Measurements from ENCODE around the gene SMCO2.

SMCO2 gene

GRCh38 chr12:27446436-27446835 is at the start of gene SMCO2:
Gene SMCO2, plus strand, starts transcription at chr12:27446736. Its CDS starts 23,896 bp downstream, at chr12:27470632.
- DNase-seq, result no peak

DNA sequence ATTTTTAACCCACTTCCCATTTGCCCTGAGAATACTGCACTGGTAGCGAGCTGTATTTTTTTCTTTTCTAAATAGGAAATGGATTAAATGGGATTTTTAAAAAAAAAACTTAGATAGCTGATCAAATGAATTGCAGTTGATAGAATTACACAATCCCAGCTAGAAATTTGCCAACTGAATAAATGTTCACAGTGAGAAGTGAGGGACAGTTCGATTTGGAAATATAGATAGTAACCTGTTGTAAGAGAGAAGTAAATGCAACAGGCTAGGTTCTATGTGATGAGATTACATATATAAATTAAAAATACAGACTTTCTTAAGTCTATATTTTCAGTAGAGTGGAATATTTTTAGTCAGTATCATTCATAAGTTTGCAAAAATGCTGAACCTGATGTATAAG is 48.1 kb upstream of the SMCO2 start:
- DNase-seq, result no peak

DNA sequence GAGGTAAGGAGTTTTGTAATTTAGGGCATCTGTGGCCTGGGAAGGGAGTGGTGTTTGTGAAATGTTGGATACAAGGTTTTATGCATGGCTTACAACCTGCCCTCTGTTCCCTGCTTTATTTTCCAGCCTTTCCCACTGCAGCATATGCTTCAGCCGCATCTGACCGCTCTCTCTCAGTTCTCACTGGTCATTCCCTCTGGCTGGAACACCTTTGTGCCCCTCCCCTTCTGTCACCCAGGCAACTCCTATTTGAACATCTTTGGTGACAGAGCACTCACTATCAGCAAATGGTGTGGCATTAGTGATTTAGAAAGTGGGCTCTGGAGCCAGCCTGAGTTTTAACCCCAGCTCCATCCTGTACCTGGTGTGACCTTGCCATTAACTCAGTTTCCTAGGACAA is 47.5 kb upstream of the SMCO2 start:
- no peak for DNase-seq

DNA sequence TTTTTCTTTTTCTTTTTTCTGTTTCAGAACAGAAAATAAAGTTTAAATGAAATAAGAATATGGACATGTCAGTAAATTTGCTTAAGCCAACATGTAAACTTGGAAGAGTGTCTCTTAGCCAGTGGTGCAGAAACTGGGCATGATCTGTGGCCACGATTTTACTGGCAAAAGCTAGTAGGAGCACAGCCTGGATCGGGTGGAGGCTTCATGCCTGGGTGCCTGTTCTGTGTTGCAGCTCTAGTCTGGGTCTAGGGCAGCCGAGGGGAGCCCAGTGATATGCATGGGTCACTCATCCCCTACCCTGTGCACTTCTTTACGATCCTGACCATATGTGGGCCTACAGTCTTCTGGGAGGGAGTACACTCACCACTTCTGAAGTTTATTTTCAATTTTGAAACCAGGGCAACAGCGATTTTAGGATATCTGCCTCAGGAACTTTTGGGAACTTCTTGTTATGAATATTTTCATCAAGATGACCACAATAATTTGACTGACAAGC is 45.6 kb upstream of the SMCO2 start:
- DNase-seq, result no peak

DNA sequence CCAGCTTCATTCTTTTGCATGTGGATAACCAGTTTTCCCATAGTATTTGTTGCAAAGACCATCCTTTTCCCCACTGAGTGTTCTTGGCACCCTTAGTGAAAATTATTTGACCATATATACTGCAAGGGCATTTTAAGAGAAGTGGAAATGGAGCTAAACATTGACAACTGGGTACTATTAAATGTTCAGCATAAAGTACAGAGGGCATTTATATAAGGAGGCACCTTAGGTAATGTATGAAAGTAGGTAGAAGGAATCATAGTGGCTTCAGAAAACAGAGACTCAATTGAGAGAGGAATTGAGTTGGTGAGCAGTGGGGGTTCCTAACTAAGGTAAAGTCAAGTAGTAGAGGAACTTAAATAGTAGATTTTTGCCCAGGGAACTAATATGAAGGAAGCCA is 34.5 kb upstream of the SMCO2 start:
- DNase-seq, result no peak

DNA sequence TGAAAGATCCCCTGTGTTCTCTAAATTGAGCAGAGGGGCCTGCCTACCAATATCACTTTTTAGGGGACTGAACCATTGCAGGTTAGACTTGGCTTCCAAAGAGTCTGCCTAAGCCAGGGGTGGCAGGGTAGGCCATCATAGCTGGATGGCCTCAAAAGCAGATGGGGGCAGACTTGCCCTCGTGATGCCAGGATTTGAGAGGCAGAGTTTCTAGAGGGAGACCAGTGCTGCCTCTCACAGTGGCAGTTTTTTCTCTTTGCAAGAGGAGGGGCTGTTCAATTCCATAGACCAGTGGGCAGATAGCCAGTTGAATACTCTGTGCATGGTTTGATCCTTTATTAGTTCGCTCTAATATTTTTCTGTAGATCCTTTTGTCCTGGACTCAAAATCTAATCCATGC is 23.8 kb upstream of the SMCO2 start:
- no peak for DNase-seq

DNA sequence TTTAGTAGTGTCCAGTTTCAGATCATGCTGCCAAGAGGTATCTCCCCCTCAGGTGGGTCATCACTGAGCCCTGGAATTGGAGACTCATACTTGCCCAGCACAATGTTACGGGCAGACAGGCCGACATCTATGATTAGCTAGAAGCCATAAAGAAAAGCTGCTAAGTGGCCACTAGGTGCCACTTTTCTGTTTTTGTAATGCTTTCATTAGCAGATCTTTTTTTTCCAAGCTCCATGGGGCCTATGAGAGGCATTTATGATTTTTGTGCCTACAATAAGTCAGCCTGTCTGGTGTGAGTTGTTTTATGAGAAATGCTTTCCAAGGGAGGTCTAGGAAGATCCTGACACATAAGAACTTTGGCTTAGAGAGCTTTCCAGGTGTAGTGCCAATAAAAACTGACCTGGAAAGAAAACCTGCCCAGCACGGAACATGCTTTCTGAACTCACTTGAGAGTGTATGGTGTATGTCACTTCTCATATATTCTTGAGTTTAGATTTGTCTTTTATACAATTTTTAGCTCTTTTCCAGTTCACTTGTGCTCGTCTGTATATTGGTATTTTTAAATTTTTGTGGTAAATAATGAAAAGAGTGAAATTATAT is 21.8 kb upstream of the SMCO2 start:
- DNase-seq, result no peak

GRCh38 chr12:27425306-27425705 is 21.2 kb upstream of the SMCO2 start:
- no peak for DNase-seq

DNA sequence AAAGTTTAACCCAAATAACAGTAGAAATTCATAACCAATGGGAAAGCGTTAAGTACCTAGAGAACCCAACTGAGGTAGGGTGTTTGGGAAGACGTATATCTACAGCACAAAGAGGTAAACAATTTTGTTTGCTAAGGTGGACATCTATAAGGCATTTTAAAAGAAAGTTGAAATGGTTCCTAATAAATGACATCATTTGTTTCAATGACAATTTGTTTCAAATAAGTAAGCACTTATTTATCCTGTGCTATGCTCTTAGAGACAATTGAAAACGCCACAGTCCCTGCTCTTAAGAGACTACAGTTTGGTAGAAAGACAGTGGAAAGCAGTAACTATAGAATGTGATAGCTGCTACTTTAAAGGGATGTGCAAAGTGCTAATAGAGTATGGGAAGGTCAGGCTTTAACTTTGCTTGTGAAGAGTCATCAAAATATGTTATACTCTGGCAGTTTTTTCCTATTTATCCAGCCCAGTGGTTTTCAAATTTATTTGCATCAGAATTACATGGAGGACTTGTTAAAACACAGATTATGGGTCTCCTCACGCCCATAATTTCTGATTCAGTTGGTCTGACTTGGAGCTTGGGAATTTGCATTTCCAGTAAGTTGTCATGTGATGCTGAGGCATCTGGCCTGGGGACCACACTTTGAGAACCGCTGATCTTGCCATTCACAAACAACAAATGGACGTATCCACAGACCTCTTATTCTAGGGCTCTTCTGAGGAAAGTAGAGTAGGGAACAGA is 19.6 kb upstream of the SMCO2 start:
- no peak for DNase-seq

DNA sequence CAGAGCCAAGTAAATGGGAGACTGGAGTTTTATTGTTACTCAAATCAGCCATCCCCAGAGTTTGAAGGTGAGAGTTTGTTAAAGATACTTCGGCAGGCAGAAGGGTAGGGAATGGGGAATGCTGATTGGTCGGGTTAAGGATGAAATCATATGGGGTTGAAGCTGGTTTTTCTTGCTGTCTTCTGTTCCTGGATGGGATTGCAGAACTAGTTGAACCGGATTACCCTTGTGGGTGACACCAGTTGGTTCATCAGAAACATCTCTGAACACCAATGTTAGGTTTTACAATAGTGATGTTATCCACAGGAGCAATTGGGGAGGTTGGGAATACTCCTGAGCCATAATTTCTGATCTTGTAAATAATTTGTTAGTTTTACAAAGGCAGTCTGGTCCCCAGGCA is 18.7 kb upstream of the SMCO2 start:
- no peak for DNase-seq

- DNase-seq, result no peak
These were observed 18.1 kb upstream of the SMCO2 start for GRCh38 chr12:27428466-27428865.

- DNase-seq, result no peak
These were observed 16.9 kb upstream of the SMCO2 start for GRCh38 chr12:27429606-27430005.

GRCh38 chr12:27431185-27431584 is 15.4 kb upstream of the SMCO2 start:
- no peak for DNase-seq

DNA sequence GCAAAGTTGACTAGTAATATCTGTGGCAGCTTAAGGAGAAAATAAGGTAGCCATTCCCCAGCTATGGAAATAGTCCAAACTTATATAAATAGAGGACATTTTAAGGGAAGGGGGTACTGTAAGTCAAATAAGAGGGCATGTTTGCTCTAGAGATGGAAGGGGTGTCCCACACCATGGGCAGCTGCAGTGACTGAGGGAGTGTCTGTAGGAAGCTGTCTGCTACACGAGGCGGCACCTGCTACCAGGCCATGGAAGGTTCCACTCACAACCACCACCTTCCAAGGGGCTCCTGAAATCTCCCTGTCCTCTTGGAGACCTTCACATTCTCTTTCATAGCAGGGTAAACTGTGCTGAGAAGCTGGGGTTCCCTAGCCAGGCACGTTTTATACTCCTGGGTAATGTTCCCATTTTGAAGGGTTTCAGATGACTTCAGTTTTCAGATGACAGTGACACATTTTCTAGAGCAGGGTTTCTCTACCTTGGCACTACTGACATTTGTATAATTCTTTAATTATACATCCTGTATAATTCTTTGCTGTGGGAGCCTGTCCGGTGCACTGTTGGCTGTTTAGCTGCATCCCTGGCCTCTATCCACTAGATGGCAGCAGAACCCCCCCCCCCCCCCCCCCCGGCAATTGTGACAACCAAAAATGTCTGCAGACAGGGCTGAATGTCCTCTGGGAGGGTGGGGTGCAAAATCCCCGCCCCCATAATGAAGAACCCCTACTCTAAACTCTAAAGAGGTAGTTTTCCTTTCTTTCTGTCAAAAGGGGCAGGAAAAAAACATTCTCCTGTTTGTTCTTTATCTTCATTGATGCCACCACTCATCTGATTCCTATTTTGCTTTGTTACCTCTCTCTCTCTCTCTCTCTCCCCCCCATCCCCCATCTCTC is 11.6 kb upstream of the SMCO2 start:
- no peak for DNase-seq

GRCh38 chr12:27436029-27436428 is 10.5 kb upstream of the SMCO2 start:
- DNase-seq, result no peak

- DNase-seq, result no peak
These were observed 9.8 kb upstream of the SMCO2 start for GRCh38 chr12:27436768-27437167.

DNA sequence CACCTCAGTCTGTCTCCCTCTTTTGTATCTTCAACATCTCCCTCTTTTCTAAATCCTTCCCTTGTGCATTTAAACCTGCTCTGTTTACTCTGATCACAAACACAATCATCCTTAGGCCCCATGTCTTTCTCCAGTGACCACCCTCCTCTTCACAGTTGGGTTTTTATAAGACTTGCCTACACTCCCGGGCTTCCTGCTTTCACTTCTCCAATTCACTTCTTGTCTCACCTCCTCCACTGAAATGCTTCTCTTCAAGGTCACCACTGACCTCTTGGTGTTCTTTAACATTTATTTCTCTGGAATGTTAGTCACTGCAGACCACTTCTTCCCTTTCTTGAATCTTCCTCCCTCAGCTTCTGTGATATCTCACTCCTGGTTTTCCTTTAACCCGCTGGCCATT is 8.7 kb upstream of the SMCO2 start:
- no peak for DNase-seq

GRCh38 chr12:27447761-27448160 is 1.2 kb downstream of the SMCO2 start:
- no peak for DNase-seq

GRCh38 chr12:27449026-27449425 is 2.5 kb downstream of the SMCO2 start:
- no peak for DNase-seq

- no peak for DNase-seq
These were observed 3.5 kb downstream of the SMCO2 start for GRCh38 chr12:27449893-27450534.

DNA sequence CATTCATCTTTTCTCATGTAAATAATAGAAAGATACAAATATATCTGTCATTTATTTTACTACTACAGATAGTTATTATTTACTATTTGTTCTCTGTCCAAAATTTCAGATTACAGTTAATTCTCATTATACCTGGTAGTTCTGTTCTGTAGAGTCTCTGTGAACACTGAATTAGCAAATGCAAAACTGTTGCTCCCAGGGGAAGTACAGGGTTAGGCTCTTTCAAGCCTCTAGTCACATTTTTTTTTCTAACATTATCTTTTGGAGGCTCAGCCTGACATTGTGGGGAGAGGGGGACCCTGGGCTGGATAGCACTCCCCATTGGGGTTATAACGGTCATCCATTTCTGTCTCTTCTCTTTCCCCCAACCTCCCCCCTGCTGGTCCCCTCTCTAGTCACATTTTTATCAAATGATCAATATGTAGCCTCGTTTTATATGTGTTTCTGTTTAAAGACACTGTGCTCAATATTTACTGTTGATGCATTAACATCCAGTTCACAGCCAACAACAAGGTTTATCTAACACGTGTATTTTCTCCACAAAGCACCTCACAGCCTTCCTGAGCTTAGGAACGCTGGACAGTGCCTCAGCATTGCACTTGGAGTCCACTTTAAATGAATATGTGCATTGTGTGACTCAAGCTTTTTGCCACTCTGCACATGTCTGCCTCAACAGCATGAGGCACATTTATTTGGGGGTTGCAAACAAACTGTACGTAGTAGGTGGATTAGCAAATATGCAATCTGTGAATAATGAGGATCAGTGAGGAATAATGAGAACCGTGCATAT is 4.7 kb downstream of the SMCO2 start:
- no peak for DNase-seq

DNA sequence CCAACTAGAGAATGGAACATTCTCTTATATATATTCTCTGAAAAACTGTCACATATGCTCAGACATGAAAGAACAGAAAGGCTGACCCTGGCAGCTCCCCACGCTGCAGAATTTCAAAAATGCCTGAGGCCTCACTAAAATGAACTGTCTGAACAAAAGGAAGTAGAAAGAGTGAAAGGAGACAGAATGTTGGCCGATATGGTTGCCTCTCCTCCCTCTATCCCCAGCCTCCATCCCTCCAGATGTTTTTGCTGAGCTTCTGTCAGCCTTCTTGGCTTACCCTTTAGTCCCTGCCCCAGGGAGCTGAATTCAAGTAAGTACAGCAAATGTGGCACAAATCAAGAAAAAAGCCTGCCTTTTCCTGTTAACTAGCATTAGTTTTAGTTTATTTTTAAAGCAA is 6.9 kb downstream of the SMCO2 start:
- no peak for DNase-seq

All from KG1 (cell line).